Loucy (cell line): ENCODE results near the gene PLEKHA5.

Source experiments
- H2AFZ ChIP-seq: fragments of 200-600 bp; sonication (generic); 2 replicates; pipeline ENCODE4 v1.6.0; 2016; ENCODE audit warnings: antibody characterized with exemption, mild to moderate bottlenecking, low read length, moderate library complexity
- H3F3A ChIP-seq: fragments of 200-600 bp; 2 replicates; pipeline ENCODE4 v1.6.0; 2016; ENCODE audit warnings: antibody characterized with exemption, low read depth, mild to moderate bottlenecking
- H3K27me3 ChIP-seq: fragments of 200-600 bp; sonication (generic); 2 replicates; pipeline ENCODE4 v1.6.1; 2014; ENCODE audit warnings: low read length, mild to moderate bottlenecking; ENCODE audit not compliant: insufficient read depth, poor library complexity, severe bottlenecking
- H3K36me3 ChIP-seq: fragments of 200-600 bp; sonication (generic); 2 replicates; pipeline ENCODE4 v1.6.1; 2016; ENCODE audit warnings: low read length; ENCODE audit not compliant: insufficient read depth
- H3K4me1 ChIP-seq: fragments of 200-600 bp; sonication (generic); 2 replicates; pipeline ENCODE4 v1.5.1; 2014; ENCODE audit warnings: low read length, mild to moderate bottlenecking; ENCODE audit not compliant: insufficient read depth, poor library complexity, severe bottlenecking
- H3K4me2 ChIP-seq: fragments of 200-600 bp; sonication (generic); 2 replicates; pipeline ENCODE4 v1.6.0; 2014; ENCODE audit warnings: antibody characterized with exemption, low read length, low read depth, mild to moderate bottlenecking; ENCODE audit not compliant: poor library complexity, severe bottlenecking
- H3K4me3 ChIP-seq: fragments of 200-600 bp; sonication (generic); 2 replicates; pipeline ENCODE4 v1.5.1; 2014; ENCODE audit warnings: low read length, mild to moderate bottlenecking, mixed read lengths; ENCODE audit not compliant: poor library complexity, severe bottlenecking
- H3K79me2 ChIP-seq: fragments of 200-600 bp; sonication (generic); 2 replicates; pipeline ENCODE4 v1.6.1; 2014; ENCODE audit warnings: low read length; ENCODE audit not compliant: insufficient read depth
- H3K9ac ChIP-seq: fragments of 200-600 bp; sonication (generic); 2 replicates; pipeline ENCODE4 v1.6.0; 2014; ENCODE audit warnings: mild to moderate bottlenecking, low read depth, low read length, moderate library complexity; ENCODE audit not compliant: poor library complexity, severe bottlenecking
- H3K9me2 ChIP-seq: fragments of 200-600 bp; sonication (generic); replicated peaks from 2 replicates; pipeline ENCODE4 v1.6.1; 2016; ENCODE audit warnings: low read depth, low read length, mixed read lengths
- H3K9me3 ChIP-seq: fragments of 200-600 bp; sonication (generic); 2 replicates; pipeline ENCODE4 v1.6.1; 2014; ENCODE audit warnings: mild to moderate bottlenecking, antibody characterized with exemption, low read length, low read depth; ENCODE audit not compliant: insufficient read depth
- H4K20me1 ChIP-seq: fragments of 200-600 bp; sonication (generic); 2 replicates; pipeline ENCODE4 v1.6.0; 2014; ENCODE audit warnings: antibody characterized with exemption, low read length, mild to moderate bottlenecking; ENCODE audit not compliant: insufficient read depth, poor library complexity, severe bottlenecking
- EZH2phosphoT487 ChIP-seq: fragments of 200-600 bp; IDR thresholded peaks from 2 replicates; pipeline ENCODE4 v1.6.1; 2018; ENCODE audit warnings: antibody characterized with exemption, mild to moderate bottlenecking, moderate library complexity, borderline replicate concordance
- TF ChIP-seq, protein P1 (sequence below): fragments of 200-600 bp; sonication (generic); conservative IDR thresholded peaks from 2 replicates; pipeline ENCODE4 v1.5.1; 2014; ENCODE audit warnings: mild to moderate bottlenecking, antibody characterized with exemption, low read length

PLEKHA5 gene

DNA sequence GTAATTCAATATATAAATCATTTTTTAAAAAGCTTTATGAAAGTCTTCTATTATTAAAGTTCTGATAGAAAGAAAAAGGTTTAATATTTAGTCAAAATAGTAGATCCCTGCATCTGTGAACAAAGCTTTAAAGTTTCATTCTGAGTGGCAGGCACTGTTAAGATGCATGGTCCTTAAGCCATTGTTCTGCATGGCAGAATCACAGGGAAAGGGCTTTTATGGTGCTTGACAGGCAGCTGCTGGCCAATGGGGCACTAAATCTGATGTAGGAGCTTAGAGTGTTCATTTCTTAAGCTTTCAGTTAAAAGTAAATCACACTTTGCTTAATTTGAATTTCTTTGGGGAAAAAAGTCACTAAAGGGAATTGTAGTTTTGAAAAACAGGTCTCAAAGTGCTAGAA is 148.2 kb downstream of the PLEKHA5 start:
- no peaks in the 10 kb centered on the region for H4K20me1 ChIP-seq
- H3K27me3 ChIP-seq: no peaks in the 10 kb centered on the region
- H3K79me2 ChIP-seq: no peaks in the 10 kb centered on the region
- no peak overlapping the region for H2AFZ ChIP-seq
- H3K9me3 ChIP-seq: no peaks in the 10 kb centered on the region
- peaks cover 3% of the 10 kb centered on the region; the same call in 1 of the 2 replicates for H3K36me3 ChIP-seq
- peaks cover 28% of the 10 kb centered on the region for H3K4me1 ChIP-seq
- TF ChIP-seq EZH2phosphoT487: no peak
- TF ChIP-seq, protein P1, sequence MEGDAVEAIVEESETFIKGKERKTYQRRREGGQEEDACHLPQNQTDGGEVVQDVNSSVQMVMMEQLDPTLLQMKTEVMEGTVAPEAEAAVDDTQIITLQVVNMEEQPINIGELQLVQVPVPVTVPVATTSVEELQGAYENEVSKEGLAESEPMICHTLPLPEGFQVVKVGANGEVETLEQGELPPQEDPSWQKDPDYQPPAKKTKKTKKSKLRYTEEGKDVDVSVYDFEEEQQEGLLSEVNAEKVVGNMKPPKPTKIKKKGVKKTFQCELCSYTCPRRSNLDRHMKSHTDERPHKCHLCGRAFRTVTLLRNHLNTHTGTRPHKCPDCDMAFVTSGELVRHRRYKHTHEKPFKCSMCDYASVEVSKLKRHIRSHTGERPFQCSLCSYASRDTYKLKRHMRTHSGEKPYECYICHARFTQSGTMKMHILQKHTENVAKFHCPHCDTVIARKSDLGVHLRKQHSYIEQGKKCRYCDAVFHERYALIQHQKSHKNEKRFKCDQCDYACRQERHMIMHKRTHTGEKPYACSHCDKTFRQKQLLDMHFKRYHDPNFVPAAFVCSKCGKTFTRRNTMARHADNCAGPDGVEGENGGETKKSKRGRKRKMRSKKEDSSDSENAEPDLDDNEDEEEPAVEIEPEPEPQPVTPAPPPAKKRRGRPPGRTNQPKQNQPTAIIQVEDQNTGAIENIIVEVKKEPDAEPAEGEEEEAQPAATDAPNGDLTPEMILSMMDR: no peak
- peaks cover 7% of the 10 kb centered on the region; the same call in 1 of the 2 replicates for H3F3A ChIP-seq
- no peak overlapping the region for H3K9ac ChIP-seq
- H3K4me3 ChIP-seq: no peak overlapping the region
- no peaks in the 10 kb centered on the region for H3K9me2 ChIP-seq
- H3K4me2 ChIP-seq: no peak overlapping the region

DNA sequence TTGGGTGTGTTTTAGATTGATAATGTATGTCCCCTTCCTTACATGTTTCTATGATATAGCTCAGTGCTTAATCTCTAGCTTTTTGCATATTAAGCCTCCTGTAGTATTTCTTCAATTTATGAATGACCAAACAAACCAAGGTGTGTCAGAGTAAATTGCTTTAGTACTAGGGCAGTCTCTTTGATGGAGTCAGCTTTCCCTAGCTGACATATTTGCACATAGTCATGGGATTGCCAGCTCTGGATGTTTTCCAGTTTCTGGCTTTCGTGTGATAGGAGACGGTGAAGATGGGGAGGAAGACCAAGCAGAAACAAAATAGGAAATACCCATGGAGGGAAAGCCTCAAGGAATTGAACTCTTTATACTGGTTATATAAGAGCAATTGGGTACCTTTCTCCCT is 148.9 kb downstream of the PLEKHA5 start:
- Histone ChIP-seq H3K9me3 (no peaks in the 10 kb centered on the region), H4K20me1 (no peaks in the 10 kb centered on the region), H3K79me2 (no peaks in the 10 kb centered on the region), H3F3A (peaks cover 3% of the 10 kb centered on the region; the same call in 1 of the 2 replicates), H3K9ac (no peak overlapping the region), H3K4me3 (no peak overlapping the region), H3K36me3 (peaks cover 3% of the 10 kb centered on the region; the same call in 1 of the 2 replicates), H3K4me2 (no peak overlapping the region), H3K4me1 (peaks cover 21% of the 10 kb centered on the region), H3K27me3 (no peaks in the 10 kb centered on the region), H2AFZ (no peak overlapping the region), H3K9me2 (no peaks in the 10 kb centered on the region)
- TF ChIP-seq, protein P1: no peak
- no peak for TF ChIP-seq EZH2phosphoT487

DNA sequence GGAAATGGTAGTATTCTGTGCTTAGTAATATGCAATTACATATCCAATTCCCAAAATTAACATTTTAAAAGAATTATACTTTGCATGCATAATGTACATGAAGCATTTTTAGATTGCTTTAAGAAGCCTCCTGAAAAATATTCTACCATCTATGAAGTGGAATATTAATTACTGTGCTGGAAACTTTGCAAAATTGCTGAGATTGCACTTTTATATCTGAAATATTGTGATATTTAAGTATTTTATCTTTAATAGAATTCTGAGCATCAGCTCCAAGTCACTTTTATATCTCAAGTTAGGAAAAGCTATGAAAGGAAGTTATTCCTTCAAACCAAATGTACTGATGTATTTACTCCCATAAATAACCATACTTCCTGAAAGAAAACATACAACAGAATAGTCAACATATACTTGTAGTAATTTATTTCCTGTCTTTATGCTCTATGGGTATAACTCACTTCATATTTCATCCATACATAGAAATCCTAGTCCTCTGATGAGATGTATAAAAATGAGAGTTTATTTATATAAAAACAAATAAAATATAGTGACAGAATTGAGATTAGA is 152.7 kb downstream of the PLEKHA5 start:
- TF ChIP-seq EZH2phosphoT487: no peak
- TF ChIP-seq, protein P1: no peak
- Histone ChIP-seq H3K4me3 (no peak overlapping the region), H3K36me3 (no peaks in the 10 kb centered on the region), H3K9me2 (no peaks in the 10 kb centered on the region), H4K20me1 (no peaks in the 10 kb centered on the region), H3K4me2 (no peak overlapping the region), H2AFZ (no peak overlapping the region), H3K27me3 (no peaks in the 10 kb centered on the region), H3K79me2 (no peaks in the 10 kb centered on the region), H3K9ac (no peak overlapping the region), H3K9me3 (no peaks in the 10 kb centered on the region), H3K4me1 (no peaks in the 10 kb centered on the region), H3F3A (no peaks in the 10 kb centered on the region)
